Heart left ventricle (tissue), 16 donors: Measurements from ENCODE around the gene AGR2. TPM values are rescaled to one million over a fixed set of nuclear protein-coding genes. Genes with fewer than 3 reads are reported as not detected.
"Not testable (repeated sequence)": the region's sequence is repeated elsewhere in the genome, so short reads cannot be mapped to it uniquely, and the experiment has no call there.

Source experiments
- ATAC-seq, 4 donors: fragments of 200-7000 bp; cut with Tn5 transposase; one replicate each; pipeline ENCODE4 v1.9.1; 2020 to 2022; ENCODE audit warnings: moderate library complexity in 4 of 4, mild to moderate bottlenecking in 3 of 4, moderate number of reproducible peaks in 1 of 4
- DNase-seq, 5 donors: peaks; one replicate each; pipeline ENCODE4 v3.0.0-alpha.2; 2020
- H3K27ac ChIP-seq, 12 donors: fragments of 200-600 bp; sonication (generic) in 4 of 12; one replicate each; pipeline versions ENCODE4 v1.5.0 to v1.8.0; 2016 to 2022; ENCODE audit warnings: mild to moderate bottlenecking in 2 of 12
- H3K27me3 ChIP-seq, 9 donors: fragments of 200-600 bp; sonication (generic) in 2 of 9; one replicate each; pipeline versions ENCODE4 v1.5.1 to v1.8.0; 2016 to 2022; ENCODE audit warnings: mild to moderate bottlenecking in 3 of 9
- H3K36me3 ChIP-seq, 9 donors: fragments of 200-600 bp; sonication (generic) in 2 of 9; one replicate each; pipeline versions ENCODE4 v1.5.0 to v1.8.0; 2018 to 2022; ENCODE audit warnings: mild to moderate bottlenecking in 2 of 9
- H3K4me1 ChIP-seq, 12 donors: fragments of 200-600 bp; sonication (generic) in 4 of 12; one replicate each; pipeline versions ENCODE4 v1.5.0 to v1.8.0; 2016 to 2022; ENCODE audit warnings: mild to moderate bottlenecking in 3 of 12
- H3K4me3 ChIP-seq, 12 donors: fragments of 200-600 bp; sonication (generic) in 4 of 12; one replicate each; pipeline versions ENCODE4 v1.5.0 to v1.8.0; 2017 to 2022; ENCODE audit warnings: mild to moderate bottlenecking in 9 of 12, moderate library complexity in 4 of 12
- H3K9me3 ChIP-seq, 12 donors: fragments of 200-600 bp; sonication (generic) in 4 of 12; one replicate each; pipeline versions ENCODE4 v1.5.0 to v1.8.0; 2016 to 2022; ENCODE audit warnings: mild to moderate bottlenecking in 1 of 12
- CTCF ChIP-seq, 12 donors: fragments of 200-600 bp; sonication (generic) in 4 of 12; IDR thresholded peaks; one replicate each; pipeline versions ENCODE4 v1.5.0 to v1.8.0; 2018 to 2022; ENCODE audit warnings: antibody characterized with exemption in 12 of 12, mild to moderate bottlenecking in 5 of 12
- POLR2A ChIP-seq, 2 donors: fragments of 450-650 bp; IDR thresholded peaks; one replicate each; pipeline ENCODE4 v1.6.1; 2017; ENCODE audit warnings: antibody characterized with exemption in 2 of 2, mild to moderate bottlenecking in 2 of 2, moderate library complexity in 2 of 2
- WGBS, 4 donors: extraction: QIAGEN DNeasy Blood & Tissue Kit in 2 of 4; methylation state at CpG; one replicate each; pipeline versions ENCODE4 v1.1.5 to v1.1.7; 2013 to 2018; 5-methylcytosine and 5-hydroxymethylcytosine counted together
- intact Hi-C, 10 donors: fragments of 100-400 bp; cut with DNase I; formaldehyde crosslinking; loops; one replicate each; pipeline versions ENCODE4 v1.11.1 to v1.14.2; 2022
- long read RNA-seq, 3 donors: library from polyadenylated mRNA; unstranded; transcript quantifications; one replicate each; pipeline ENCODE4 v2.0.0, GENCODE V29; 2020 to 2021
- polyA plus RNA-seq, 2 donors: library from polyadenylated mRNA; stranded (reverse); fragments of 200-250 nt; gene quantifications; one replicate each; pipeline ENCODE4 v1.2.3, GENCODE V29; 2013
- total RNA-seq, 9 donors: library from RNA; depleted of rRNA in 2 of 9; stranded (reverse); fragments of >200 nt in 2 of 9; fragmentation: NEBNext Ultra II Directional in 3 of 9; extraction: Animal tissue kit (Norgen Biotek cat#: 25700) in 3 of 9; gene quantifications; one replicate each; pipeline versions ENCODE4 v1.1.0 to v1.2.4, GENCODE V29; 2016 to 2023
- donor health status: ischemic (EF 13 %, LVEDD 7.1; RV severe dilation, severe dysfunction).
- donor health status: healthy with polysubstance abuse.
- donor health status: DM: no; HTN: yes; CAD: no.
- donor health status: DM: no; HTN: no; CAD: no.
- donor health status: ischemic (EF 25% LVEDD 6.9; RV normal size, moderate dysfunction).
- donor health status: ischemic (EF 25% LVEDD 5.7; RV mildly dilated, moderate dysfunction).
- donor health status: healthy.
- donor health status: DM: yes; HTN: yes; CAD: no.
- donor health status: ischemic (EF 35%, LVEDD 5.7; RV mildly dilated, moderate dysfunction).
- donor health status: nonischemic (EF 11% LVEDD 7.7; RV severe dilation, severe dysfunction).
- donor health status: DM: yes; HTN: yes; CAD: no.
- donor health status: PGD.
- donor health status: ischemic (EF 29% LVEDD 5.4; RV normal size, mild dysfunction).
- donor health status: nonischemic (EF 23%, LVEDD 6.1; RV moderate dilation, normal function).

Gene AGR2
- not detected for total RNA-seq
- polyA plus RNA-seq, result under 1 TPM in 1 of 2 donors, not detected in 1; 0.37 TPM
- long read RNA-seq, donor 1, result 0 reads
- long read RNA-seq, donor 2, result 0 reads
- long read RNA-seq, donor 3, result 0 reads

GRCh38 chr7:16804674-16805439 lies at the start of gene AGR2:
Gene AGR2, minus strand, starts transcription at chr7:16804999. Its CDS starts 3,203 bp downstream, at chr7:16801796.
- no peak for ATAC-seq
- Histone ChIP-seq H3K27me3 (no peaks in the 10 kb centered on the region), H3K4me1 (no peaks in the 10 kb centered on the region), H3K27ac (no peak within 1 kb of the TSS), H3K4me3 (no peak within 1 kb of the TSS), H3K36me3 (no peaks in the 10 kb centered on the region), H3K9me3 (no peaks in the 10 kb centered on the region)
- 81 to 85% (median 83%) methylated on average over 13 of the region's 13 CpGs for WGBS, 4 donors
- DNase-seq, result no peak
- TF ChIP-seq CTCF (IDR thresholded peaks at IDR 0.05) (no peak), POLR2A (IDR thresholded peaks at IDR 0.05) (no peak)
- intact Hi-C loops, result loop anchor here in 5 of 10 donors (5.0 to 10.0 kb wide), 2 partner anchors 110 to 112 kb away; no protein-coding TSS in a partner anchor

- H3K27me3 ChIP-seq, intact Hi-C loops, H3K4me3 ChIP-seq, DNase-seq, H3K4me1 ChIP-seq, H3K27ac ChIP-seq, H3K36me3 ChIP-seq, ATAC-seq, H3K9me3 ChIP-seq: not testable (repeated sequence)
- WGBS, 4 donors, result 94 to 97% (median 95%) methylated on average over 11 of the region's 11 CpGs
Measured at GRCh38 chr7:16853189-16853588, 48.4 kb upstream of the AGR2 start.

GRCh38 chr7:16851829-16852228 lies 47.0 kb upstream of the AGR2 start:
- TF ChIP-seq POLR2A (IDR thresholded peaks at IDR 0.05), result no peak
- TF ChIP-seq CTCF (IDR thresholded peaks at IDR 0.05), result no peak
- H3K4me3 ChIP-seq, result no peak overlapping the region
- no peaks in the 10 kb centered on the region for H3K36me3 ChIP-seq
- 31 to 56% (median 47%) methylated on average over 2 of the region's 2 CpGs for WGBS, 4 donors
- peaks cover 0 to 5% (median 0%) of the 10 kb centered on the region in 12 donors for H3K4me1 ChIP-seq
- ATAC-seq (no peak), DNase-seq (no peak)
- no peaks in the 10 kb centered on the region for H3K9me3 ChIP-seq
- intact Hi-C loops, result no loop called here
- H3K27ac ChIP-seq, result no peak overlapping the region
- H3K27me3 ChIP-seq, result no peaks in the 10 kb centered on the region

- Histone ChIP-seq H3K27me3 (no peaks in the 10 kb centered on the region), H3K27ac (no peak overlapping the region), H3K4me1 (peaks cover 0 to 5% (median 0%) of the 10 kb centered on the region in 12 donors), H3K36me3 (no peaks in the 10 kb centered on the region), H3K9me3 (no peaks in the 10 kb centered on the region), H3K4me3 (peak overlapping the region in 3 of 12 donors; percentile 3 to 40 (median 3))
- TF ChIP-seq POLR2A (IDR thresholded peaks at IDR 0.05) (no peak), CTCF (IDR thresholded peaks at IDR 0.05) (no peak)
- intact Hi-C loops, result no loop called here
- ATAC-seq (no peak), DNase-seq (peak in 1 of 5 donors; percentile 60)
- 76 to 89% (median 81%) methylated on average over 37 to 44 of the region's 44 CpGs for WGBS, 4 donors
Measured at GRCh38 chr7:16850614-16851466, 46.0 kb upstream of the AGR2 start.
